IPS-18a (cell line): ENCODE data around the gene ICOSLG.
"Not testable (repeated sequence)": the region's sequence is repeated elsewhere in the genome, so short reads cannot be mapped to it uniquely, and the experiment has no call there.

Experiments used
- H3K27ac ChIP-seq: one replicate; pipeline ENCODE4 v1.5.1; 2013; ENCODE audit warnings: low read length
- H3K27me3 ChIP-seq: one replicate; pipeline ENCODE4 v1.6.1; 2013; ENCODE audit warnings: mild to moderate bottlenecking, low read length; ENCODE audit not compliant: control insufficient read depth, insufficient read depth
- H3K36me3 ChIP-seq: one replicate; pipeline ENCODE4 v1.6.1; 2013; ENCODE audit warnings: low read depth, low read length; ENCODE audit not compliant: control insufficient read depth
- H3K4me1 ChIP-seq: one replicate; pipeline ENCODE4 v1.6.1; 2013; ENCODE audit warnings: low read depth, low read length; ENCODE audit not compliant: control insufficient read depth
- H3K4me3 ChIP-seq: one replicate; pipeline ENCODE4 v1.5.1; 2013; ENCODE audit warnings: low read length
- H3K9ac ChIP-seq: one replicate; pipeline ENCODE4 v1.6.1; 2013; ENCODE audit warnings: mild to moderate bottlenecking, low read length, moderate library complexity
- H3K9me3 ChIP-seq: one replicate; pipeline ENCODE4 v1.6.1; 2013; ENCODE audit warnings: low read depth, low read length; ENCODE audit not compliant: control insufficient read depth

ICOSLG gene

GRCh38 chr21:44207860-44208646 is 32.7 kb downstream of the ICOSLG start:
- not testable (repeated sequence) for H3K9me3 ChIP-seq, H3K36me3 ChIP-seq, H3K27me3 ChIP-seq, H3K9ac ChIP-seq, H3K4me3 ChIP-seq, H3K4me1 ChIP-seq, H3K27ac ChIP-seq

GRCh38 chr21:44206698-44207676 is 33.8 kb downstream of the ICOSLG start:
- not testable (repeated sequence) for H3K27ac ChIP-seq, H3K36me3 ChIP-seq, H3K4me1 ChIP-seq, H3K27me3 ChIP-seq, H3K4me3 ChIP-seq, H3K9ac ChIP-seq, H3K9me3 ChIP-seq

GRCh38 chr21:44206187-44206586 is 34.6 kb downstream of the ICOSLG start:
- not testable (repeated sequence) for H3K4me3 ChIP-seq, H3K9me3 ChIP-seq, H3K36me3 ChIP-seq, H3K9ac ChIP-seq, H3K4me1 ChIP-seq, H3K27me3 ChIP-seq, H3K27ac ChIP-seq

GRCh38 chr21:44202590-44203299 is 38.0 kb downstream of the ICOSLG start:
- H3K9me3 ChIP-seq, H3K9ac ChIP-seq, H3K27ac ChIP-seq, H3K4me1 ChIP-seq, H3K4me3 ChIP-seq, H3K27me3 ChIP-seq, H3K36me3 ChIP-seq: not testable (repeated sequence)

GRCh38 chr21:44199997-44200396 is 40.7 kb downstream of the ICOSLG start:
- not testable (repeated sequence) for H3K9ac ChIP-seq, H3K27me3 ChIP-seq, H3K4me1 ChIP-seq, H3K27ac ChIP-seq, H3K4me3 ChIP-seq, H3K36me3 ChIP-seq, H3K9me3 ChIP-seq

GRCh38 chr21:44199448-44199847 is 41.3 kb downstream of the ICOSLG start:
- no peak overlapping the region for H3K27ac ChIP-seq
- H3K27me3 ChIP-seq, result no peaks in the 10 kb centered on the region
- H3K9ac ChIP-seq, result no peak overlapping the region

GRCh38 chr21:44197156-44197516 is 43.6 kb downstream of the ICOSLG start:
- not testable (repeated sequence) for H3K9me3 ChIP-seq, H3K36me3 ChIP-seq, H3K27me3 ChIP-seq, H3K27ac ChIP-seq, H3K4me3 ChIP-seq, H3K9ac ChIP-seq, H3K4me1 ChIP-seq

More at GRCh38 chr21:44199448-44199847, 41.3 kb downstream of the ICOSLG start:
- H3K36me3 ChIP-seq, result no peaks in the 10 kb centered on the region
- no peaks in the 10 kb centered on the region for H3K4me1 ChIP-seq
- no peak overlapping the region for H3K4me3 ChIP-seq
- H3K9me3 ChIP-seq, result no peaks in the 10 kb centered on the region

- H3K9ac ChIP-seq, H3K4me3 ChIP-seq, H3K9me3 ChIP-seq, H3K27ac ChIP-seq, H3K4me1 ChIP-seq, H3K36me3 ChIP-seq, H3K27me3 ChIP-seq: not testable (repeated sequence)
Measured at GRCh38 chr21:44196212-44197155, 44.3 kb downstream of the ICOSLG start.

- H3K4me3 ChIP-seq, H3K36me3 ChIP-seq, H3K4me1 ChIP-seq, H3K9me3 ChIP-seq, H3K27ac ChIP-seq, H3K9ac ChIP-seq, H3K27me3 ChIP-seq: not testable (repeated sequence)
Measured at GRCh38 chr21:44194888-44195287, 45.9 kb downstream of the ICOSLG start.

- H3K27ac ChIP-seq, H3K4me1 ChIP-seq, H3K9me3 ChIP-seq, H3K27me3 ChIP-seq, H3K4me3 ChIP-seq, H3K9ac ChIP-seq, H3K36me3 ChIP-seq: not testable (repeated sequence)
Measured at GRCh38 chr21:44194451-44194850, 46.3 kb downstream of the ICOSLG start.

- H3K9me3 ChIP-seq, H3K27me3 ChIP-seq, H3K9ac ChIP-seq, H3K27ac ChIP-seq, H3K36me3 ChIP-seq, H3K4me1 ChIP-seq, H3K4me3 ChIP-seq: not testable (repeated sequence)
Measured at GRCh38 chr21:44193108-44193507, 47.6 kb downstream of the ICOSLG start.
